ENCODE measurements around the gene SOX12.
A peak's percentile ranks its signal among the peaks of the same experiment; 100 is the strongest.

The SOX12 gene

GRCh38 chr20:325045-325888 is at the start of gene SOX12:
Gene SOX12, plus strand, starts transcription at chr20:325552. Its CDS starts 373 bp downstream, at chr20:325925.
- peak; percentile 69 to 96 (median 90) for DNase-seq

- no peak for DNase-seq
Measured at GRCh38 chr20:275791-276190, 49.6 kb upstream of the SOX12 start.

GRCh38 chr20:276620-277495 is 48.5 kb upstream of the SOX12 start:
- DNase-seq = no peak

- DNase-seq = no peak
Measured at GRCh38 chr20:277496-277781, 47.9 kb upstream of the SOX12 start.

- DNase-seq = no peak
Measured at GRCh38 chr20:278181-278580, 47.2 kb upstream of the SOX12 start.

- no peak for DNase-seq
Measured at GRCh38 chr20:278607-279571, 46.5 kb upstream of the SOX12 start.

- no peak for DNase-seq
Measured at GRCh38 chr20:284172-284571, 41.2 kb upstream of the SOX12 start.

- no peak for DNase-seq
Measured at GRCh38 chr20:286508-286907, 38.8 kb upstream of the SOX12 start.

- DNase-seq = no peak
Measured at GRCh38 chr20:288956-289692, 36.2 kb upstream of the SOX12 start.

- no peak for DNase-seq
Measured at GRCh38 chr20:289693-290083, 35.7 kb upstream of the SOX12 start.

- peak in 13 of 14 donors; percentile 24 to 88 (median 81) for DNase-seq
Measured at GRCh38 chr20:290084-290831, 35.1 kb upstream of the SOX12 start, which contains the start of gene C20orf96. Gene C20orf96, minus strand, starts transcription at chr20:290750. Its CDS starts 140 bp downstream, at chr20:290610.

GRCh38 chr20:294602-295001 is 30.8 kb upstream of the SOX12 start:
- no peak for DNase-seq

- DNase-seq = no peak
Measured at GRCh38 chr20:295804-296203, 29.5 kb upstream of the SOX12 start.

GRCh38 chr20:297098-297924 is 28.0 kb upstream of the SOX12 start, which contains the start of gene ZCCHC3:
Gene ZCCHC3, plus strand, starts transcription at chr20:297570. Its CDS starts 17 bp downstream, at chr20:297587.
- peak; percentile 10 to 86 (median 70) for DNase-seq

GRCh38 chr20:297925-298775 is 27.2 kb upstream of the SOX12 start:
- peak in 13 of 14 donors; percentile 30 to 72 (median 54) for DNase-seq

GRCh38 chr20:298776-299391 is 26.5 kb upstream of the SOX12 start:
- DNase-seq = no peak

GRCh38 chr20:300345-300990 is 24.9 kb upstream of the SOX12 start:
- DNase-seq = no peak

Measured in C1 segment of cervical spinal cord (tissue), 14 donors.